H9 (cell line): ENCODE results near the gene CCNY. TPM values are rescaled to one million over a fixed set of nuclear protein-coding genes. Genes with fewer than 3 reads are reported as not detected.
A peak's percentile ranks its signal among the peaks of the same experiment; 100 is the strongest.

Experiments
- DNase-seq: peaks from one replicate; pipeline ENCODE4 v3.0.0-alpha.2; 2017
- H2AFZ ChIP-seq: one replicate; pipeline ENCODE4 v1.6.1; 2013; ENCODE audit warnings: mild to moderate bottlenecking, low read length, control low read depth, moderate library complexity
- H2AK5ac ChIP-seq: 2 replicates; pipeline ENCODE4 v1.6.1; 2013; ENCODE audit warnings: low read length, control low read depth, mixed read lengths; ENCODE audit not compliant: insufficient read length
- H2BK120ac ChIP-seq: one replicate; pipeline ENCODE4 v1.6.1; 2013; ENCODE audit warnings: low read depth, mild to moderate bottlenecking, low read length, control low read depth, inconsistent platforms; ENCODE audit not compliant: poor library complexity, severe bottlenecking
- H2BK12ac ChIP-seq: 2 replicates; pipeline ENCODE4 v1.6.1; 2013; ENCODE audit warnings: low read length, control low read depth, mixed read lengths, low read depth; ENCODE audit not compliant: insufficient read length
- H2BK15ac ChIP-seq: 2 replicates; pipeline ENCODE4 v1.6.1; 2013; ENCODE audit warnings: low read depth, low read length, control low read depth
- H2BK20ac ChIP-seq: one replicate; pipeline ENCODE4 v1.6.1; 2013; ENCODE audit warnings: low read depth, mild to moderate bottlenecking, low read length, control low read depth, inconsistent platforms; ENCODE audit not compliant: poor library complexity, severe bottlenecking
- H2BK5ac ChIP-seq: 2 replicates; pipeline ENCODE4 v1.6.1; 2013; ENCODE audit warnings: low read length, control low read depth, mixed read lengths; ENCODE audit not compliant: insufficient read length
- H3K14ac ChIP-seq: 2 replicates; pipeline ENCODE4 v1.6.1; 2013; ENCODE audit warnings: low read length, control low read depth; ENCODE audit not compliant: insufficient read depth
- H3K18ac ChIP-seq: 2 replicates; pipeline ENCODE4 v1.6.1; 2013; ENCODE audit warnings: low read depth, mild to moderate bottlenecking, mixed read lengths, low read length, control low read depth; ENCODE audit not compliant: insufficient read length
- H3K23ac ChIP-seq: 2 replicates; pipeline ENCODE4 v1.6.1; 2013; ENCODE audit warnings: low read length, control low read depth, mixed read lengths, low read depth; ENCODE audit not compliant: insufficient read length
- H3K23me2 ChIP-seq: 2 replicates; pipeline ENCODE4 v1.6.1; 2013; ENCODE audit warnings: low read depth, mild to moderate bottlenecking, mixed read lengths, low read length, control low read depth; ENCODE audit not compliant: insufficient read length, poor library complexity, severe bottlenecking
- H3K27ac ChIP-seq: 2 replicates; pipeline ENCODE4 v1.5.1; 2013; ENCODE audit warnings: low read length, control low read depth, mixed read lengths, low read depth; ENCODE audit not compliant: insufficient read length
- H3K27me3 ChIP-seq: 2 replicates; pipeline ENCODE4 v1.6.1; 2013; ENCODE audit warnings: low read length, control low read depth, inconsistent platforms; ENCODE audit not compliant: insufficient read depth
- H3K4ac ChIP-seq: 2 replicates; pipeline ENCODE4 v1.6.1; 2013; ENCODE audit warnings: low read depth, mild to moderate bottlenecking, control low read depth, inconsistent platforms, low read length, moderate library complexity
- H3K4me1 ChIP-seq: 2 replicates; pipeline ENCODE4 v1.6.1; 2013; ENCODE audit warnings: low read length, control low read depth, inconsistent platforms; ENCODE audit not compliant: insufficient read depth
- H3K4me2 ChIP-seq: 2 replicates; pipeline ENCODE4 v1.6.1; 2013; ENCODE audit warnings: low read length, control low read depth, mixed read lengths; ENCODE audit not compliant: insufficient read length, insufficient read depth
- H3K56ac ChIP-seq: 2 replicates; pipeline ENCODE4 v1.6.1; 2013; ENCODE audit warnings: low read depth, mild to moderate bottlenecking, mixed read lengths, low read length, control low read depth; ENCODE audit not compliant: insufficient read length
- H3K79me1 ChIP-seq: 2 replicates; pipeline ENCODE4 v1.6.1; 2013; ENCODE audit warnings: low read depth, mild to moderate bottlenecking, moderate library complexity, low read length, control low read depth, inconsistent platforms; ENCODE audit not compliant: insufficient read depth, poor library complexity, severe bottlenecking
- H3K79me2 ChIP-seq: 2 replicates; pipeline ENCODE4 v1.6.1; 2013; ENCODE audit warnings: low read length, control low read depth, inconsistent platforms; ENCODE audit not compliant: insufficient read depth
- H3K9ac ChIP-seq: 2 replicates; pipeline ENCODE4 v1.6.1; 2013; ENCODE audit warnings: low read length, control low read depth, mixed read lengths; ENCODE audit not compliant: insufficient read length; ENCODE audit errors: extremely low read depth
- H3K9me3 ChIP-seq: one replicate; pipeline ENCODE4 v1.6.1; 2013; ENCODE audit warnings: low read depth, low read length, inconsistent platforms; ENCODE audit not compliant: control insufficient read depth
- H3T11ph ChIP-seq: one replicate; pipeline ENCODE4 v1.6.1; 2013; ENCODE audit warnings: mild to moderate bottlenecking, low read length, control low read depth, inconsistent platforms
- H4K20me1 ChIP-seq: one replicate; pipeline ENCODE4 v1.6.1; 2013; ENCODE audit not compliant: control insufficient read depth, insufficient read length, insufficient read depth
- H4K5ac ChIP-seq: 2 replicates; pipeline ENCODE4 v1.6.1; 2013; ENCODE audit warnings: low read depth, mild to moderate bottlenecking, mixed read lengths, low read length, control low read depth; ENCODE audit not compliant: insufficient read length
- H4K8ac ChIP-seq: replicated peaks from 2 replicates; pipeline ENCODE4 v1.6.1; 2013; ENCODE audit warnings: low read length, control low read depth, mixed read lengths, low read depth; ENCODE audit not compliant: insufficient read length
- H4K91ac ChIP-seq: 2 replicates; pipeline ENCODE4 v1.6.1; 2013; ENCODE audit warnings: low read depth, mild to moderate bottlenecking, moderate library complexity, mixed read lengths, low read length, control low read depth; ENCODE audit not compliant: insufficient read length
- H3K27ac Mint-ChIP-seq, 3 experiments: 2 replicates in 2 of 3; 3 replicates in 1 of 3; pipeline ENCODE4 v1.8.0; 2020 to 2021; ENCODE audit warnings: mixed read lengths in 3 of 3, mild to moderate bottlenecking in 1 of 3, moderate library complexity in 1 of 3
- H3K27me3 Mint-ChIP-seq: 2 replicates; pipeline ENCODE4 v1.8.0; 2021; ENCODE audit warnings: low read depth, mild to moderate bottlenecking, moderate library complexity, mixed read lengths
- H3K36me3 Mint-ChIP-seq, 3 experiments: 2 replicates in 2 of 3; 3 replicates in 1 of 3; pipeline ENCODE4 v1.8.0; 2020 to 2021; ENCODE audit warnings: low read depth in 3 of 3, mixed read lengths in 3 of 3; ENCODE audit not compliant: insufficient read depth in 1 of 3
- H3K4me1 Mint-ChIP-seq, 2 experiments: 2 replicates each; pipeline ENCODE4 v1.8.0; 2020; ENCODE audit warnings: mixed read lengths in 2 of 2
- H3K4me3 Mint-ChIP-seq, 2 experiments: 2 replicates in 1 of 2; 3 replicates in 1 of 2; pipeline ENCODE4 v1.8.0; 2020 to 2021; ENCODE audit warnings: mild to moderate bottlenecking in 2 of 2, mixed read lengths in 2 of 2, moderate library complexity in 1 of 2
- H3K9me3 Mint-ChIP-seq, 2 experiments: 2 replicates in 1 of 2; 3 replicates in 1 of 2; pipeline ENCODE4 v1.8.0; 2020; ENCODE audit warnings: mild to moderate bottlenecking in 2 of 2, mixed read lengths in 2 of 2, moderate library complexity in 1 of 2
- CTCF ChIP-seq: fragments of 200-600 bp; sonication (generic); conservative IDR thresholded peaks from 3 replicates; pipeline ENCODE4 v1.8.0; 2021; ENCODE audit warnings: antibody characterized with exemption, mild to moderate bottlenecking
- WGBS: extraction: QIAGEN DNeasy Blood & Tissue Kit; methylation state at CpG from one replicate; pipeline ENCODE4 v1.1.7; 2013; ENCODE audit warnings: missing lambda C conversion rate, low lambda C conversion rate, mixed read lengths; ENCODE audit not compliant: insufficient read length; ENCODE audit errors: extremely low coverage; 5-methylcytosine and 5-hydroxymethylcytosine counted together
- total RNA-seq: library from RNA; stranded (reverse); gene quantifications from 2 replicates; pipeline ENCODE4 v1.2.1, GENCODE V29; 2021

The CCNY gene
- total RNA-seq, 1 experiment from 2014 or later, result 62.1 TPM

GRCh38 chr10:35382096-35382495 is 45.8 kb downstream of the CCNY start:
- Histone ChIP-seq H3K4me1 (peaks cover 8% of the 10 kb centered on the region; the same call in 1 of the 2 replicates), H4K20me1 (no peaks in the 10 kb centered on the region), H3K56ac (no peak overlapping the region), H3K23ac (no peak overlapping the region), H3K23me2 (no peaks in the 10 kb centered on the region), H3K4ac (no peak overlapping the region), H2BK12ac (no peak overlapping the region), H4K5ac (no peak overlapping the region), H3K9ac (no peak overlapping the region), H3K4me2 (no peak overlapping the region), H4K91ac (no peak overlapping the region), H2BK15ac (no peak overlapping the region), H2BK5ac (no peak overlapping the region), H2AFZ (no peak overlapping the region), H3K27ac (no peak overlapping the region), H3K18ac (no peak overlapping the region), H3K79me2 (peaks cover 6% of the 10 kb centered on the region; the same call in 1 of the 2 replicates), H2BK120ac (no peak overlapping the region), H3K79me1 (peaks cover 6% of the 10 kb centered on the region), H3T11ph (no peak overlapping the region), H3K9me3 (no peaks in the 10 kb centered on the region), H4K8ac (no peak overlapping the region), H2BK20ac (no peak overlapping the region), H2AK5ac (no peak overlapping the region), H3K27me3 (no peaks in the 10 kb centered on the region), H3K14ac (no peak overlapping the region)
- no peak for TF ChIP-seq CTCF
- H3K27ac Mint-ChIP-seq, result peak overlapping the region in 2 of 3 experiments; percentile 19 to 22; a peak in 2 of 7 replicates
- peaks cover 0 to 2% (median 0%) of the 10 kb centered on the region in 3 experiments; a peak in 1 of 7 replicates for H3K36me3 Mint-ChIP-seq
- no peak overlapping the region for H3K4me3 Mint-ChIP-seq
- no peaks in the 10 kb centered on the region for H3K9me3 Mint-ChIP-seq
- WGBS, result no CpG with 5 or more reads among the region's 8 CpGs
- H3K4me1 Mint-ChIP-seq, result peaks cover 55 to 63% of the 10 kb centered on the region in 2 experiments
- DNase-seq, result no peak
- H3K27me3 Mint-ChIP-seq, result no peaks in the 10 kb centered on the region
